NOMO-1 (cell line): ENCODE data around the gene NFIB.

Experiments
- DNase-seq, 2 experiments: peaks; one replicate each; lab custom pipeline; 2025; ENCODE audit not compliant: unreplicated experiment in 2 of 2; lab: John Stamatoyannopoulos, UW

The NFIB gene

GRCh38 chr9:14131356-14132088, 182.4 kb downstream of the NFIB start:
- DNase-seq, result no peak

- DNase-seq, result no peak
These were observed 186.3 kb downstream of the NFIB start for GRCh38 chr9:14127656-14128055.

- DNase-seq, result no peak
These were observed 194.0 kb downstream of the NFIB start for GRCh38 chr9:14119694-14120514.

- DNase-seq, result no peak
These were observed 201.7 kb downstream of the NFIB start for GRCh38 chr9:14112226-14112625.

- DNase-seq, result no peak
These were observed 202.2 kb downstream of the NFIB start for GRCh38 chr9:14111696-14112095.

- DNase-seq, result no peak
These were observed 206.0 kb downstream of the NFIB start for GRCh38 chr9:14107977-14108376.

- no peak for DNase-seq
These were observed 206.4 kb downstream of the NFIB start for GRCh38 chr9:14107495-14107894.

GRCh38 chr9:14106699-14107098, 207.2 kb downstream of the NFIB start:
- no peak for DNase-seq

GRCh38 chr9:14104496-14104895, 209.4 kb downstream of the NFIB start:
- no peak for DNase-seq

- DNase-seq, result no peak
These were observed 210.8 kb downstream of the NFIB start for GRCh38 chr9:14103115-14103514.

- DNase-seq, result no peak
These were observed 214.2 kb downstream of the NFIB start for GRCh38 chr9:14099737-14100136.

GRCh38 chr9:14098486-14099180, 215.3 kb downstream of the NFIB start:
- DNase-seq, result no peak

GRCh38 chr9:14097666-14098415, 216.1 kb downstream of the NFIB start:
- DNase-seq, result no peak

GRCh38 chr9:14097215-14097614, 216.7 kb downstream of the NFIB start:
- no peak for DNase-seq

- DNase-seq, result no peak
These were observed 217.6 kb downstream of the NFIB start for GRCh38 chr9:14096258-14096922.

GRCh38 chr9:14095277-14095676, 218.7 kb downstream of the NFIB start:
- no peak for DNase-seq

GRCh38 chr9:14094491-14094890, 219.4 kb downstream of the NFIB start:
- no peak for DNase-seq

- DNase-seq, result no peak
These were observed 221.6 kb downstream of the NFIB start for GRCh38 chr9:14092344-14092743.

GRCh38 chr9:14089051-14089803, 224.7 kb downstream of the NFIB start:
- DNase-seq, result no peak

GRCh38 chr9:14087576-14087975, 226.4 kb downstream of the NFIB start:
- no peak for DNase-seq
